Spinal cord (tissue), 10 donors: ENCODE results near the gene TRIM71. TPM values are rescaled to one million over a fixed set of nuclear protein-coding genes. Genes with fewer than 3 reads are reported as not detected.
"Not testable (repeated sequence)": the region's sequence is repeated elsewhere in the genome, so short reads cannot be mapped to it uniquely, and the experiment has no call there.

Source experiments
- DNase-seq, 6 donors: peaks; one replicate each; pipeline versions ENCODE4 v3.0.0 to v3.0.0-alpha.2; 2013 to 2015; ENCODE audit warnings: low spot score in 6 of 6, low read depth in 4 of 6
- H3K27ac ChIP-seq: one replicate; pipeline ENCODE4 v1.5.1; 2013; ENCODE audit warnings: low read depth, low read length, control low read depth
- H3K27me3 ChIP-seq: one replicate; pipeline ENCODE4 v1.6.1; 2013; ENCODE audit warnings: low read length; ENCODE audit not compliant: control insufficient read depth, insufficient read depth
- H3K36me3 ChIP-seq: one replicate; pipeline ENCODE4 v1.6.1; 2013; ENCODE audit warnings: low read length; ENCODE audit not compliant: control insufficient read depth, insufficient read depth
- H3K4me1 ChIP-seq: one replicate; pipeline ENCODE4 v1.6.1; 2013; ENCODE audit warnings: low read length; ENCODE audit not compliant: control insufficient read depth, insufficient read depth
- H3K4me3 ChIP-seq: one replicate; pipeline ENCODE4 v1.5.1; 2013; ENCODE audit warnings: low read depth, low read length, control low read depth
- H3K9me3 ChIP-seq: one replicate; pipeline ENCODE4 v1.6.1; 2013; ENCODE audit warnings: low read length; ENCODE audit not compliant: control insufficient read depth, insufficient read depth
- WGBS: methylation state at CpG from one replicate; pipeline ENCODE4 v1.1.5; 2013; ENCODE audit warnings: missing lambda C conversion rate; ENCODE audit not compliant: insufficient coverage; 5-methylcytosine and 5-hydroxymethylcytosine counted together
- polyA plus RNA-seq, 2 donors: library from polyadenylated mRNA; unstranded; fragments of 120-200 nt; gene quantifications; one replicate each; pipeline ENCODE4 v1.2.1, GENCODE V29; 2013; ENCODE audit not compliant: insufficient read length in 2 of 2
- total RNA-seq, 2 donors: library from RNA; depleted of rRNA in 1 of 2; stranded (reverse); fragments of 120-200 nt in 1 of 2; fragments of >200 nt in 1 of 2; gene quantifications; one replicate each; pipeline versions ENCODE4 v1.2.3 to v1.2.4, GENCODE V29; 2013 to 2014
- donor health status: healthy.

Gene TRIM71
- total and polyA plus RNA-seq, 4 donors, result 1.6 to 1.8 (median 1.7) TPM

GRCh38 chr3:32903953-32904352, 86.2 kb downstream of the TRIM71 start:
- Histone ChIP-seq H3K9me3 (no peaks in the 10 kb centered on the region), H3K4me1 (no peaks in the 10 kb centered on the region), H3K36me3 (no peaks in the 10 kb centered on the region), H3K27me3 (no peaks in the 10 kb centered on the region), H3K4me3 (no peak overlapping the region), H3K27ac (no peak overlapping the region)
- DNase-seq, result no peak
- 90% methylated on average over 7 of the region's 10 CpGs for WGBS

GRCh38 chr3:32909999-32910398, 92.2 kb downstream of the TRIM71 start:
- Histone ChIP-seq H3K4me1 (no peaks in the 10 kb centered on the region), H3K36me3 (no peaks in the 10 kb centered on the region), H3K9me3 (no peaks in the 10 kb centered on the region), H3K27me3 (no peaks in the 10 kb centered on the region), H3K27ac (no peak overlapping the region), H3K4me3 (no peak overlapping the region)
- 85% methylated on average over 1 of the region's 3 CpGs for WGBS
- no peak for DNase-seq

- Histone ChIP-seq H3K4me1 (no peaks in the 10 kb centered on the region), H3K4me3 (no peak overlapping the region), H3K27ac (no peak overlapping the region), H3K9me3 (no peaks in the 10 kb centered on the region), H3K36me3 (no peaks in the 10 kb centered on the region), H3K27me3 (no peaks in the 10 kb centered on the region)
- no CpG with 5 or more reads among the region's 2 CpGs for WGBS
- DNase-seq, result no peak
Measured at GRCh38 chr3:32910954-32911353, 93.2 kb downstream of the TRIM71 start.

- H3K9me3 ChIP-seq, result peaks cover 3% of the 10 kb centered on the region
- no peak overlapping the region for H3K4me3 ChIP-seq
- WGBS, result 86% methylated on average over 1 of the region's 1 CpG
- no peaks in the 10 kb centered on the region for H3K36me3 ChIP-seq
- no peak overlapping the region for H3K27ac ChIP-seq
- H3K27me3 ChIP-seq, result no peaks in the 10 kb centered on the region
- no peaks in the 10 kb centered on the region for H3K4me1 ChIP-seq
- DNase-seq, result no peak
Measured at GRCh38 chr3:32912046-32912445, 94.2 kb downstream of the TRIM71 start.

GRCh38 chr3:32913790-32914446, 96.1 kb downstream of the TRIM71 start:
- Histone ChIP-seq H3K4me3 (no peak overlapping the region), H3K27me3 (no peaks in the 10 kb centered on the region), H3K27ac (no peak overlapping the region), H3K36me3 (no peaks in the 10 kb centered on the region), H3K9me3 (peaks cover 3% of the 10 kb centered on the region), H3K4me1 (no peaks in the 10 kb centered on the region)
- WGBS, result 52% methylated on average over 7 of the region's 7 CpGs
- peak in 1 of 6 donors; percentile 23 for DNase-seq

GRCh38 chr3:32919920-32920319, 102.1 kb downstream of the TRIM71 start:
- Histone ChIP-seq H3K4me3 (no peak overlapping the region), H3K9me3 (peaks cover 3% of the 10 kb centered on the region), H3K4me1 (no peaks in the 10 kb centered on the region), H3K27me3 (no peaks in the 10 kb centered on the region), H3K27ac (no peak overlapping the region), H3K36me3 (no peaks in the 10 kb centered on the region)
- DNase-seq, result no peak
- no CpG with 5 or more reads among the region's 2 CpGs for WGBS

GRCh38 chr3:32922078-32922477, 104.3 kb downstream of the TRIM71 start:
- Histone ChIP-seq H3K4me1 (no peaks in the 10 kb centered on the region), H3K4me3 (no peak overlapping the region), H3K9me3 (no peaks in the 10 kb centered on the region), H3K36me3 (no peaks in the 10 kb centered on the region), H3K27me3 (no peaks in the 10 kb centered on the region), H3K27ac (no peak overlapping the region)
- no peak for DNase-seq
- 97% methylated on average over 5 of the region's 7 CpGs for WGBS

- no peak overlapping the region for H3K4me3 ChIP-seq
- no peaks in the 10 kb centered on the region for H3K9me3 ChIP-seq
- no peaks in the 10 kb centered on the region for H3K4me1 ChIP-seq
- WGBS, result 90% methylated on average over 3 of the region's 3 CpGs
- no peak for DNase-seq
- H3K36me3 ChIP-seq, result no peaks in the 10 kb centered on the region
- H3K27me3 ChIP-seq, result no peaks in the 10 kb centered on the region
- H3K27ac ChIP-seq, result no peak overlapping the region
Measured at GRCh38 chr3:32930161-32930560, 112.4 kb downstream of the TRIM71 start.

- H3K9me3 ChIP-seq, H3K36me3 ChIP-seq, H3K27ac ChIP-seq, H3K4me1 ChIP-seq, H3K27me3 ChIP-seq, H3K4me3 ChIP-seq, DNase-seq: not testable (repeated sequence)
- WGBS, result no CpG with 5 or more reads among the region's 2 CpGs
Measured at GRCh38 chr3:32931273-32931672, 113.5 kb downstream of the TRIM71 start.

GRCh38 chr3:32934150-32934742, 116.4 kb downstream of the TRIM71 start:
- peak in 5 of 6 donors; percentile 4 to 73 (median 26) for DNase-seq
- WGBS, result 90% methylated on average over 4 of the region's 5 CpGs
- Histone ChIP-seq H3K4me1 (no peaks in the 10 kb centered on the region), H3K27ac (no peak overlapping the region), H3K36me3 (no peaks in the 10 kb centered on the region), H3K4me3 (no peak overlapping the region), H3K27me3 (no peaks in the 10 kb centered on the region), H3K9me3 (no peaks in the 10 kb centered on the region)
